T follicular helper cell (primary cell): ENCODE measurements around the gene DCAF5.

ENCODE experiments used
- DNase-seq: peaks from one replicate; pipeline ENCODE4 v3.0.0-alpha.2; 2020; ENCODE audit warnings: low read depth

The DCAF5 gene

DNA sequence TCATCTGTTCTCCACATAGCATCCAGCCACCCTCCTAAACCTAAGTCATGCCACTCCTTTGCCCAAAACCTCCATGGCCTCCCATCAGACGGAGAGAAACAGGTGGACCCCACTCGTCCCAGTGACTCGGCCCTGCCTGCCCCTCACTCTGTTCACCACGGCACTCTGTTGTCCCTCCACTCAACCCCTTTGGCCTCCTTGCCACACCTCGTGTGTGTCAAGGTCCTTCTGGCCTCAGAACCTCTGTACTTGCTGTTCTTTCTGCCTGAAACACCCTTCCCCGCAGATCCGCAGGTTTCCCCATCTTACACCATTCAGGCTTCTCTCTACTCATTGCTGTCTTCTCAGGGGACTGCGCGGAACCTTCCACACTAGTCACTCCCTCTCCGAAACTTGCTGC is 149.3 kb downstream of the DCAF5 start:
- no peak for DNase-seq

DNA sequence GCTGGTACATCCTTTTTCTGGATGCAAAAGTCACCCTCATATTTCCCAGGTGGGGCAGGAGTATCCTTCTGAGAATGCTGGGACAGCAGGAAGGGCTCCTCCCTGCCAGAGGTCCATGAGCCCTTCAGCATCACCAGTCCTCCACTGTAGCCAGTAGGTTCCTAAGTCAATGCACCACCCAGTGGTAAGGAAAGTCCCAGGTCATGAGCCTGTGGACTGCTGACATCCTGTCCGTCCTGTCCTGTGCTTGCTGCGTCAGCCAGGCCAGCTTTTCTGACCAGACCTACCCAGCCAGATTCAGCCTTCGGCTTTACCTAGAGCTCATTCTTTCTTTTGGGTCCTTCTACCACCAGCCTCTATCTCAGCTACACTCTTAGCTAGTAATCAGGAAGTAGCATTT is 150.8 kb downstream of the DCAF5 start:
- no peak for DNase-seq

DNA sequence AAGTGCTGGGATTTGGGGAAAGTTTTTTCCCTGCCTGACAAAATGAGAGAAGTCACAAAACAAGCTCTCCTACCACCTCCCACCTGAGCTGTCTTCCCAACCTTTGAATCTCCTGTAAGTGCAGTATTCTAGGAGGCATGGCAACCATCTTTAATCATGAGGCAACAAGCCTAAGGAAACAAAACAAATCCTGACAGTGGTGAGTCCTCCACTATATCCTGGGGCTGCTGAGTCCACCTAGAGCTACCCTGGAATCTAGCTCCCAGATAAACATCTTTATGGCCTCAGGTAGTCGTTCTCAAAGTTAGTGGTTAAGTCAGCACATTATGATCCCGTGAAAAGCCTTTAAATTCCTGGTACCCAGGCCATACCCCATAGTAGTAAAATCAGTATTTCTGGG is 151.5 kb downstream of the DCAF5 start:
- no peak for DNase-seq
